ENCODE measurements around the gene MAPK8IP1. TPM values are rescaled to one million over a fixed set of nuclear protein-coding genes. Genes with fewer than 3 reads are reported as not detected.

Gene MAPK8IP1
- polyA plus RNA-seq, 1 donor from 2014 or later: 58.8 TPM

DNA sequence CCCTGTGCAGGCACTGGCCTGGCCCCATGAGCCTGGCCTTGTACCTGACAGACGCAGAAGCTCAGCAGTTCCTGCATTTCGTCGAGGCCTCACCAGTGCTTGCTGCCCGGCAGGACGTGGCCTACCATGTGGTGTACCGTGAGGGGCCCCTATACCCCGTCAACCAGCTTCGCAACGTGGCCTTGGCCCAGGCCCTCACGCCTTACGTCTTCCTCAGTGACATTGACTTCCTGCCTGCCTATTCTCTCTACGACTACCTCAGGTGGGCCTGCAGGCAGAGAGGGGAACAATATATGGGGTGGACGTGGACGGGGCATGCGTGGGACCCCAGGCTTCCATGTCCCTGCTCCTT is 41.9 kb downstream of the MAPK8IP1 start:
- peaks cover 17% of the 10 kb centered on the region for H3K27me3 ChIP-seq (ENCODE audit: insufficient read depth, low read depth, low read length)
- H3K79me2 ChIP-seq (replicated peaks; ENCODE audit: insufficient read depth, low read length): no peaks in the 10 kb centered on the region
- no peaks in the 10 kb centered on the region for H3F3A ChIP-seq (ENCODE audit: insufficient read depth, low read length, poor library complexity, severe bottlenecking)
- no peaks in the 10 kb centered on the region for H4K20me1 ChIP-seq (ENCODE audit: insufficient read depth)
- TF ChIP-seq, protein P1, sequence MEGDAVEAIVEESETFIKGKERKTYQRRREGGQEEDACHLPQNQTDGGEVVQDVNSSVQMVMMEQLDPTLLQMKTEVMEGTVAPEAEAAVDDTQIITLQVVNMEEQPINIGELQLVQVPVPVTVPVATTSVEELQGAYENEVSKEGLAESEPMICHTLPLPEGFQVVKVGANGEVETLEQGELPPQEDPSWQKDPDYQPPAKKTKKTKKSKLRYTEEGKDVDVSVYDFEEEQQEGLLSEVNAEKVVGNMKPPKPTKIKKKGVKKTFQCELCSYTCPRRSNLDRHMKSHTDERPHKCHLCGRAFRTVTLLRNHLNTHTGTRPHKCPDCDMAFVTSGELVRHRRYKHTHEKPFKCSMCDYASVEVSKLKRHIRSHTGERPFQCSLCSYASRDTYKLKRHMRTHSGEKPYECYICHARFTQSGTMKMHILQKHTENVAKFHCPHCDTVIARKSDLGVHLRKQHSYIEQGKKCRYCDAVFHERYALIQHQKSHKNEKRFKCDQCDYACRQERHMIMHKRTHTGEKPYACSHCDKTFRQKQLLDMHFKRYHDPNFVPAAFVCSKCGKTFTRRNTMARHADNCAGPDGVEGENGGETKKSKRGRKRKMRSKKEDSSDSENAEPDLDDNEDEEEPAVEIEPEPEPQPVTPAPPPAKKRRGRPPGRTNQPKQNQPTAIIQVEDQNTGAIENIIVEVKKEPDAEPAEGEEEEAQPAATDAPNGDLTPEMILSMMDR (IDR thresholded peaks at IDR 0.05; ENCODE audit: poor library complexity, severe bottlenecking): no peak
- TF ChIP-seq EP300 (conservative IDR thresholded peaks at IDR 0.05; ENCODE audit: poor library complexity, severe bottlenecking) (no peak), MXI1 (conservative IDR thresholded peaks at IDR 0.05; ENCODE audit: poor library complexity, severe bottlenecking) (no peak)
- TF ChIP-seq, protein P2, sequence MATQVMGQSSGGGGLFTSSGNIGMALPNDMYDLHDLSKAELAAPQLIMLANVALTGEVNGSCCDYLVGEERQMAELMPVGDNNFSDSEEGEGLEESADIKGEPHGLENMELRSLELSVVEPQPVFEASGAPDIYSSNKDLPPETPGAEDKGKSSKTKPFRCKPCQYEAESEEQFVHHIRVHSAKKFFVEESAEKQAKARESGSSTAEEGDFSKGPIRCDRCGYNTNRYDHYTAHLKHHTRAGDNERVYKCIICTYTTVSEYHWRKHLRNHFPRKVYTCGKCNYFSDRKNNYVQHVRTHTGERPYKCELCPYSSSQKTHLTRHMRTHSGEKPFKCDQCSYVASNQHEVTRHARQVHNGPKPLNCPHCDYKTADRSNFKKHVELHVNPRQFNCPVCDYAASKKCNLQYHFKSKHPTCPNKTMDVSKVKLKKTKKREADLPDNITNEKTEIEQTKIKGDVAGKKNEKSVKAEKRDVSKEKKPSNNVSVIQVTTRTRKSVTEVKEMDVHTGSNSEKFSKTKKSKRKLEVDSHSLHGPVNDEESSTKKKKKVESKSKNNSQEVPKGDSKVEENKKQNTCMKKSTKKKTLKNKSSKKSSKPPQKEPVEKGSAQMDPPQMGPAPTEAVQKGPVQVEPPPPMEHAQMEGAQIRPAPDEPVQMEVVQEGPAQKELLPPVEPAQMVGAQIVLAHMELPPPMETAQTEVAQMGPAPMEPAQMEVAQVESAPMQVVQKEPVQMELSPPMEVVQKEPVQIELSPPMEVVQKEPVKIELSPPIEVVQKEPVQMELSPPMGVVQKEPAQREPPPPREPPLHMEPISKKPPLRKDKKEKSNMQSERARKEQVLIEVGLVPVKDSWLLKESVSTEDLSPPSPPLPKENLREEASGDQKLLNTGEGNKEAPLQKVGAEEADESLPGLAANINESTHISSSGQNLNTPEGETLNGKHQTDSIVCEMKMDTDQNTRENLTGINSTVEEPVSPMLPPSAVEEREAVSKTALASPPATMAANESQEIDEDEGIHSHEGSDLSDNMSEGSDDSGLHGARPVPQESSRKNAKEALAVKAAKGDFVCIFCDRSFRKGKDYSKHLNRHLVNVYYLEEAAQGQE (IDR thresholded peaks at IDR 0.05; ENCODE audit: borderline replicate concordance): no peak
- H3K36me3 ChIP-seq (ENCODE audit: insufficient read depth, low read length): peaks cover 7% of the 10 kb centered on the region
- no peaks in the 10 kb centered on the region for H3K9me3 ChIP-seq (ENCODE audit: low read length)
- H2AFZ ChIP-seq (ENCODE audit: low read depth, low read length): no peak overlapping the region
- no peak overlapping the region for H3K4me3 ChIP-seq (ENCODE audit: low read length)
- H3K9me2 ChIP-seq (ENCODE audit: insufficient read depth, low read length): no peaks in the 10 kb centered on the region
- H3K4me2 ChIP-seq (ENCODE audit: low read length): no peak overlapping the region
- H3K27ac ChIP-seq (ENCODE audit: low read length): no peak overlapping the region
- no peak overlapping the region for H3K9ac ChIP-seq (ENCODE audit: low read length)

DNA sequence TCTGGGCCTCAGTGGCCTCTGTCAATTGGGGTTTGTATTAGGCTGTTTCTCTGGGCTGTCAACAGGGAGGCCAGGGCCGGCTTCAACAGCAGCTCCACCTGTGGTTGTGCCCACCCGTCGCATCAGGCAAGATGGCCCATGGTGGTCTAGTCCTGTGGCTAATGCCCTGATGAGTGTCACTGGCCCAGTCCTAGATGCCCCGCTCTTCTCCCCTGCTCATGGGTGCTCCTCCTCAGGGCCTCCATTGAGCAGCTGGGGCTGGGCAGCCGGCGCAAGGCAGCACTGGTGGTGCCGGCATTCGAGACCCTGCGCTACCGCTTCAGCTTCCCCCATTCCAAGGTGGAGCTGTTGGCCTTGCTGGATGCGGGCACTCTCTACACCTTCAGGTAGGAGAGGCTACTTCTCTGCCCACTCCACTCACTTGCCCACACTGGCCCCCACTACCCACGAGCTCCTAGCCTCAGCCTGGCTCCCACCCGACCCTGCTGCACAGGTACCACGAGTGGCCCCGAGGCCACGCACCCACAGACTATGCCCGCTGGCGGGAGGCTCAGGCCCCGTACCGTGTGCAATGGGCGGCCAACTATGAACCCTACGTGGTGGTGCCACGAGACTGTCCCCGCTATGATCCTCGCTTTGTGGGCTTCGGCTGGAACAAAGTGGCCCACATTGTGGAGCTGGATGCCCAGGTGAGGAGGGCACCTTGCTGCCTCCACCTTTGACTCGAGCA is 42.4 kb downstream of the MAPK8IP1 start:
- Histone ChIP-seq H3K79me2 (replicated peaks; ENCODE audit: insufficient read depth, low read length) (no peaks in the 10 kb centered on the region), H3K27ac (ENCODE audit: low read length) (no peak overlapping the region), H3K4me2 (ENCODE audit: low read length) (no peak overlapping the region), H3K9ac (ENCODE audit: low read length) (no peak overlapping the region), H3K4me3 (ENCODE audit: low read length) (no peak overlapping the region), H4K20me1 (ENCODE audit: insufficient read depth) (no peaks in the 10 kb centered on the region), H3F3A (ENCODE audit: insufficient read depth, low read length, poor library complexity, severe bottlenecking) (no peaks in the 10 kb centered on the region), H3K36me3 (ENCODE audit: insufficient read depth, low read length) (peaks cover 7% of the 10 kb centered on the region), H3K27me3 (ENCODE audit: insufficient read depth, low read depth, low read length) (peaks cover 11% of the 10 kb centered on the region), H2AFZ (ENCODE audit: low read depth, low read length) (no peak overlapping the region), H3K9me2 (ENCODE audit: insufficient read depth, low read length) (no peaks in the 10 kb centered on the region), H3K9me3 (ENCODE audit: low read length) (no peaks in the 10 kb centered on the region)
- TF ChIP-seq EP300 (conservative IDR thresholded peaks at IDR 0.05; ENCODE audit: poor library complexity, severe bottlenecking): no peak
- no peak for TF ChIP-seq SMC3 (conservative IDR thresholded peaks at IDR 0.05; ENCODE audit: poor library complexity)
- no peak for TF ChIP-seq EZH2 (IDR thresholded peaks at IDR 0.05; ENCODE audit: borderline replicate concordance, insufficient read depth, low read length, poor library complexity, severe bottlenecking)
- TF ChIP-seq, protein P2 (IDR thresholded peaks at IDR 0.05; ENCODE audit: borderline replicate concordance): no peak
- TF ChIP-seq MXI1 (conservative IDR thresholded peaks at IDR 0.05; ENCODE audit: poor library complexity, severe bottlenecking): no peak
- TF ChIP-seq, protein P1 (IDR thresholded peaks at IDR 0.05; ENCODE audit: poor library complexity, severe bottlenecking): no peak
- TF ChIP-seq RAD21 (conservative IDR thresholded peaks at IDR 0.05): no peak
- TF ChIP-seq POLR2AphosphoS5 (IDR thresholded peaks at IDR 0.05): no peak
- no peak for TF ChIP-seq TAF1 (IDR thresholded peaks at IDR 0.05; ENCODE audit: low read depth)
